HG03575 (cell line): ENCODE results near the gene FAM53B.
A peak's percentile ranks its signal among the peaks of the same experiment; 100 is the strongest.

Experiments
- ATAC-seq: cut with Tn5 transposase; IDR thresholded peaks from one replicate; pipeline ENCODE4 v1.9.1; 2021; ENCODE audit not compliant: unreplicated experiment, insufficient number of reproducible peaks, low FRiP score; ENCODE audit errors: extremely low read depth

Gene FAM53B

DNA sequence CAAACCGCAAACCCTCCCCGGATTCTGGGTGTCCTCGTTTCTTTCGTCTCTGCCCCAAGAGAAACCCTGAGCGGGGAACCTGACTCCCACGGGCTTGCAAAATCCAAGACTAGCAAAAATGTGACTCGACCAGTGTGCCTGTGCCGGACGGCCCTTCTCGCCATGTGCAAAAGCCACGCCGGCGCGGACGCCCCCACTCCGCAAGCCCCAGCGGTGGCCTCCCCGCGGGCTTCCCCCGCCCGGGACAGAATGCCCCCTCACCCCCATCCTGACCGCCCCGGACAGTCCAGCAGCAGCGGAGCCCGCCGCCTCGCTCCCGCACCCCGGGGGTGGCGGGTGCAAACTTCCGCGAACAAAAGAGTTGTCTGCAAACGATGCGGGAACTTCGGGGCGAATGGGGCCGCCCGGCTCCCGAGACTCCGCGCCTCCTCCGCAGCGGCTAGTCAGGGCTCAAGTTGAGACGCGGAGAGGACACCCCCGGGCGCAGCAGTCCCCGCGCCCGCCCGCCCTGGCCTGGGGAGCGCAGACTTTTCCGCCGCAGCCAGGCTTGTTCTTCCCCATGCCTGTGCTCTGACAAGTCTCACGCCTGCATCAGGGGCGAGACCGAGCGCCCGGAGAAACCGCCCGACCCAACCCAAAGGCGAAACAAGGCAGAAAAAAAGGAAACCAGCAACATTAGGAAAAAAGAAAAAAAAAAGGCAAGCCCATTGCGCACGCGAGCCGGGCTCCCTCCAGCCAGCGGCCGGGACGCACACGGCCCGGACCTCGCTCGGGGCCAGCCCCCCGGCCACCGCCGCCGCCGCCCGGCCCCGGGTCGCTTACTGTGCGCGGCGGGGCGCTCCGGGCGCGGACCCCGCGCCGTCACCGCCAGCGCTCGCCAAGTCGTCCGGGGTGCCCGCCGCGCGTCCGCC, 732 bp downstream of the FAM53B start:
- no peak for ATAC-seq

DNA sequence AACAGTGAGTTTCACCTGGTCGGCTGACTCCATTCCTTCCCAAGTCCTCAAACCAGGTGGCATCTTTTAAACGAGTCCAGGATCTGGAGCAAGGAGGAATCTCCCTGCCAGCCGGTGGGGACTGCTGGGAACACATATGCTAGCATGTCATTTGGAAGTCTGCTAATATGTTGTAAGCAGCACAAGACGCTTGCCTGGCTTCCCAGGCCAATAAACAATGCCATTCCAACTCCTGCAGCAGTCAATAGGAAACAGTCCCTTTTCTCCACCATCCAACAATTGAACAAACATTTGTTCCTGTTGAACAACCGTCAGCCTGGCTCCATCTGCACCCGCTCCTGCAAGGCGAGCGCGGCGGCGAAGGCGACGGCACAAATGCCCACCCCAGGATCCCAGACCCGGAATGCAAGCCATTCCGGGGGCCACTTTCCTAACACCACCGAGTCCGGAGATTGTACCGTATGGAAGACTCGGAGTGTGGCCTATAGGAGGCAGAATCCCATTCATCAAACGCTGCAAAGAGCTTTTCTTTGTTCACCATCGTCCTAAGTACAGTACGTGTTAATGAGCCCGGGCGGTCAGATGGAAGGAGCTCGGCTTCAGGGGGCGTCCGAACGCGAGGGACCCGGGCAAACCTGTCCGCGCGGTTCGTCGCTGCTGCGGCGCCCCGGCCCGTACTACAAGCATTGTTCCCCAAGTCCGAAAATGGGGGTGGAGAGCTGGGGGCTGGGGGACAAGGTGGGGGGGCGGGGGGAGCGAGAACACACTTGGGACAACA, 1.6 kb downstream of the FAM53B start:
- no peak for ATAC-seq

DNA sequence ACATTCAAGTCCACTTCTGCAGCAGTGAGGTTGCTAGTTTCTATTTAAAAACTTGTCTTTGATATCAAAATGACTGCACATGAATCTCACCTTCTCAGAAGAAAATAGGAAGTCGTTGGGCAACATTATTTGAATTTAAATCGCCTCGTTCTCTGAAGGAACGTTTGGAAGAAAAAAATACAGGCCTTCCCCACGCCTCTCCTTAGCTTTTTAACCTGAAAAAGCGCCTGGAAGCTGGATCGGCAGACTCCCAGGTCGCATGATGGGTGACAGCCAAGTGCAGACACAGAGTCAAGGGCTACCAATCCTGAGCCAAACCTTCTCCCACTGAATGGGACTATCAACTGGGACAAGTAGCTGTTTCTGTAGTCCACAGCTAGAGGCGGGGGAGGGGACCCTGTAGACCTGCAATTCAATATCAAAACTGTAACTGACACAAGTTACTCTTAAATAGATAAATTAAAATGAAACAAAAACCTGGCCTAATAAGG, 2.2 kb downstream of the FAM53B start:
- no peak for ATAC-seq

- peak; percentile 38 for ATAC-seq
Measured at GRCh38 chr10:124741281-124741921, 2.8 kb downstream of the FAM53B start.

DNA sequence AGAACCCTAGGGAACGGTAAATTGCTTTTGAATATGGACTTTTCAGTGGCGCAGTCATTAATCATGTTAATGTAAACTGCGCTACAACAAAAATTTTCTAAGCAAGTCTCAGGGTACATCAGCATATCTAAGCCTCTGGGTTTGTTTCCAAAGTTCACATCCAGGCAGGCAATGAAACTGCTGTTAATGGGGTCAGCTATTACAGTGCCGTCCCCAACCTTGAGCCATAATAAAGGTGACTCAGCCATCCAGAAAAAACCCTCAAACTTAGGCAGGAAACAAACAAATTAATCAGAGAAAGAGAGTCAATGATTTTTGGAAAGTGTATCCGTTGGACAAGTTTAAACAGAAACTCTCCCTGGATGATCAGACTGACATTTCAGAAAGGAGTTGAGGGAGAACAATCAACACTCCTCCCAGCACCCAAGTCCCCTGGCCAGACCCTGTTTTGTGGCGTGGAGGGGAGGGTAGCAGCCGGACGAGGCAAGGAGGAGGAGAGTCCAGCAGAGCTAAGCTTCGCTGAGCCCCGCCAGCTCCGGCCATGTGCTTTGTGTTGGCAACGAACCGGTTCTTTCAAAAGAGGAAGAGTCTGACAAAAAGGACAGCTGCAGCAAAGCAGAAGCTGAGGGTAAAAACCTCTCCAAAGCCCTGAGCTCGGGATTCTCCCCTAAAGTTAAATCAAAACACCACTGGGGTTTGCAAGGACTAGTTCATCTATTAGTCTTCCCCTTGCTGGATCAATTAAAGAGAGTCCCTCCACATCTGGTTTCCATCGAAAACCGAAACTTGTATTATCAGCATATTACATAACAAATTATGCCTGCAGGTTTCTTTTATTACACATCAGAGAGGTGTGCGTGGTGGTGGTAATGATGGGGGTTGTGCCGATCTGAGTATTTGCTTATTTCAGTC, 3.6 kb downstream of the FAM53B start:
- ATAC-seq, result peak; percentile 18

DNA sequence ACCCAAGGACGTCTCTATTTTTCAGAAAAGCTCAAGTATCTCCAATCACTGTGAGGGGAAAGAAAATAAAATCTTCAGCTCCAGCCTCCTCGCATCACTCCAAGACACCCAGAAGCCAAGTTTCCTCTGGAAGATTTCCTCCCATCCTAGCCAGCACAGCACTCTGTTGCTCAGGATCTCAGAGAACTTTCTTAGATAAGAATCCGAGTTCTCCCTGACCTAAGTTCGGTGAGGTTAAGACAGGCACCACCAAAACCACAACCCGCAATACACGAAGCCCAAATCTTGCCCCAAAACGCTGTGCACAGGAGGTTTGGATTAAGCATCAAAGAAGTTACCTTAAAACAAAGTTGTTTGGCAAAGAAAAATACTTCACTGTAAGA, 4.2 kb downstream of the FAM53B start:
- ATAC-seq, result no peak

GRCh38 chr10:124739119-124739921, 4.9 kb downstream of the FAM53B start:
- no peak for ATAC-seq

GRCh38 chr10:124738441-124738840, 5.7 kb downstream of the FAM53B start:
- ATAC-seq, result no peak

- no peak for ATAC-seq
Measured at GRCh38 chr10:124737708-124738107, 6.5 kb downstream of the FAM53B start.

DNA sequence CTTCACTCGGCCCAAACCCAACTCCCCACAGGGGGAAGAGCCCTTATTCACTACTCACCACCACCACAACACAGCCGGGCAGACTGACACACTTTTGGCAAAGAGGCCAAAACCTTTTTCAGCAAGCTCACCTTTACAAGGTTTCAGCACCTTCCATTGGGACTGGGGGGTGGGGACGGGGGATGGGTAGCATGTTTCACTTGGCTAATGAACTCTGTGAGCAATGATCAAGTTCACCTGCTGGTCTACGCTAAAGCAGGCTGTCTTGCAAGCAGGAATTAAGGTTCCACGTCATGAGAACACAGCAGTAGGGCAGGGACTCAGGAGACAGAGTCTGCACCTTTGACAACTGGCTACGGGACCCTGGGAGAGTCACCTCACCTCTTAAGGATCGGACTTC, 7.0 kb downstream of the FAM53B start:
- no peak for ATAC-seq

GRCh38 chr10:124736491-124737136, 7.6 kb downstream of the FAM53B start:
- ATAC-seq, result no peak

GRCh38 chr10:124735491-124736286, 8.5 kb downstream of the FAM53B start:
- no peak for ATAC-seq

GRCh38 chr10:124734311-124735166, 9.6 kb downstream of the FAM53B start:
- no peak for ATAC-seq

DNA sequence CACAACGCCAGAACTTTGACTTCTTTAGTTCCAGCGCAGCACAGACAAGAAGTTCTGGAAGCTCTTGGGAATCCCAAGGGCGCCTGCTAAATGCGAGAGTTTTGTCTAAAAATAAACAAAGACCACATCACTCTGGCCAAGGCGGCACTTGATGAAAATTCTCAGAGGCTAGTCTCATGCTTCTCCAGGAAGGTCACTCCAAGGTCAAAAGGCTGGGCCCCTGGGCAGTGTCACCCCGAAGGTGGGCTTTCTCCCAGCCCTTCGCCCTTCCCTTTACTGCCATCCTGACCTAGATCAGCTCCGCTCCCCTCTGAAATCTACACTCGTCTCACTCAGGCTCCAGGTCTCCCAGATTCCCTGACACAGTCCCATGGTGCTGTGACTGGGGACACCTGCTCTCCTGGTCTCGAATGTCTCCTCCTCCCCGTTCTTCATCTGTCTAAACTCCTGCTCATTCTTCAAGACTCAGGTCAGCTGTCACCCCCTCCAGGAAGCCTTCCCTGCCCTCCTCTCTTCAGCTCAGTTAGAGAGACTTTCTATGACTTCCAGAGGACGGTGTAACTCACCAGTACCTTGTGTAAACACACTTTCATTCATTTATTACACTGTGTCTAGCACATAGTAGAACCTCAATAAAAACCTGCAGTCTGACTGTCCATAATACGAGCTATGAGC, 10.5 kb downstream of the FAM53B start:
- ATAC-seq, result no peak

DNA sequence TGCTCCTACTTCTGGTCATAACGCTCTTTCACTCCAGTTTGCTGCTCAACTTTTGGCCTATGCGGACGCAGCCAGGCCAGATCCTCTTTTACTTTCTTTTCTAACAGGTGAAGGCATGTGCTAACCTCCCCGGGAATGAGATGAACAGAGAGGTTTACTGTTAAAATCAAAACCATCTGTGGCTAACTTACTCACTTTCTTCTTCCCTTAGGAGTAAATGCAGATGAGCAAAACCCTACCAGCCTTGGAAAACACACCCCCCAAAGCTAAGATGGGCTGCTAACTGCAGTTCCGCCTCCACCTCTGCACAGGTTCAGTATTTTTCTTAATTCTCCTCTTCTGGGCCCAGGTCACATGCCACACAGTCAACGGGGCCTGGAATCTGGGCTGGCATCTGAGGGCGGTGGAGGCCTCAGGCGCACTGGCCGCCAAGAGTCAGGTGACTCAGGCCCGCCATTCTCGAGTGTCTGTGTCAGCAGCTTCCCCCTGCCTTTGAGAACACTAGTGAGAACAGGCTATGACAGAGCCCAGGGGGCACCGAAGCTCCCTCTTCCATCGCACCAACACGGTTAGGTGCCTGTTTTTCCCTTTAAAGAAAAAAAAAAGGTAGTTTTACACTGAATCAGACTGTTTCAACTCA, 11.1 kb downstream of the FAM53B start:
- peak; percentile 42 for ATAC-seq
